Calu3 (cell line): ENCODE results near the gene ZFPL1. TPM values are rescaled to one million over a fixed set of nuclear protein-coding genes. Genes with fewer than 3 reads are reported as not detected.
A peak's percentile ranks its signal among the peaks of the same experiment; 100 is the strongest.

ENCODE experiments used
- BruUV-seq: library from RNA; stranded (reverse); fragments of 400-500 nt; replicated peaks from 2 replicates; lab custom pipeline; 2021; lab: Mats Ljungman, UMichigan
- CTCF ChIA-PET: fragments of 300-600 bp; sonication (Branson Sonifier 250); formaldehyde crosslinking; loops from one replicate; lab custom pipeline; 2022; ENCODE audit warnings: antibody characterized with exemption; lab: Charles Lee
- DNase-seq: peaks from one replicate; pipeline ENCODE4 v3.0.0; 2022
- H3K27ac Mint-ChIP-seq: one replicate; pipeline ENCODE4 v1.8.0; 2022; ENCODE audit warnings: mixed read lengths; ENCODE audit not compliant: unreplicated experiment
- H3K27me3 Mint-ChIP-seq: one replicate; pipeline ENCODE4 v1.8.0; 2022; ENCODE audit warnings: mixed read lengths; ENCODE audit not compliant: unreplicated experiment
- H3K36me3 Mint-ChIP-seq: one replicate; pipeline ENCODE4 v1.8.0; 2022; ENCODE audit warnings: mild to moderate bottlenecking, moderate library complexity, mixed read lengths; ENCODE audit not compliant: insufficient read depth, unreplicated experiment
- H3K4me1 Mint-ChIP-seq: one replicate; pipeline ENCODE4 v1.8.0; 2022; ENCODE audit warnings: mild to moderate bottlenecking, low read depth, mixed read lengths; ENCODE audit not compliant: unreplicated experiment
- H3K4me3 Mint-ChIP-seq: one replicate; pipeline ENCODE4 v1.8.0; 2022; ENCODE audit warnings: mild to moderate bottlenecking, low read depth, moderate library complexity, mixed read lengths; ENCODE audit not compliant: unreplicated experiment
- H3K9me3 Mint-ChIP-seq: one replicate; pipeline ENCODE4 v1.8.0; 2022; ENCODE audit warnings: low read depth, mixed read lengths; ENCODE audit not compliant: unreplicated experiment
- CTCF ChIP-seq: fragments of 200-600 bp; IDR thresholded peaks from one replicate; pipeline ENCODE4 v1.8.0; 2022; ENCODE audit warnings: antibody characterized with exemption; ENCODE audit not compliant: unreplicated experiment
- intact Hi-C: fragments of 100-400 bp; cut with micrococcal nuclease; formaldehyde crosslinking; loops from one replicate; pipeline ENCODE4 v1.10.0; 2022; ENCODE audit not compliant: unreplicated experiment
- total RNA-seq: library from RNA; stranded (reverse); gene quantifications from 2 replicates; pipeline ENCODE4 v1.2.3, GENCODE V29; 2022

ZFPL1 gene
- total RNA-seq, 1 experiment from 2014 or later = 47.6 TPM

DNA sequence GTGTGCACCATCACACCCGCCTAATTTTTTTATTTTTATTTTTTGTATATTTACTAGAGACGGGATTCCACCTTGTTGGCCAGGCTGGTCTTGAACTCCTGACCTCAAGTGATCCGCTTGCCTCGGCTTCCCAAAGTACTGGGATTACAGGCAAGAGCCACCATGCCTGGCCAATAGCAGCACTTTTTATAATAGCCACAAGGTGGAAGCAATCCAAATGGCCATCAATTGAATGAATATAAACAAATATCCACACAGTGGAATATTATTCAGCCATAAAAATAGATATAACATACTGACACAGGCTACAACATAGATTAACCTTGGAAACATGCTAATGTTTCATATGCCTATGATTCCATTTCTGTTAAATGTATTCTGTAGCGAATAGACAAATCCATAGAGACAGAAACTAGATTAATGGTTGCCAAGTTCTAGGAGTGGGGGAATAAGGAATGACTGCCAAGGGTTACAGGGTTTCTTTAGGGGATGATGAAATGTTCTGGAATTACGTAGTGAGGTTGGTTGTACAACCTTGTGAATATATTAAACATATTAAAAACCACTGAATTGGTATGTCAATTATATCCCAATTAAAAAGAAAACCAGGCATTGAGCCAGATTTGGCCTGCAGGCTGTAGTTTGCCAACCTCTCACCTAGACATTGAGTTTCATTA lies 16.8 kb downstream of the ZFPL1 start:
- DNase-seq = no peak
- Mint-ChIP-seq H3K4me1 (peaks cover 5% of the 10 kb centered on the region), H3K27ac (no peak overlapping the region), H3K36me3 (peaks cover 19% of the 10 kb centered on the region), H3K9me3 (no peaks in the 10 kb centered on the region), H3K27me3 (no peaks in the 10 kb centered on the region), H3K4me3 (no peak overlapping the region)
- intact Hi-C loops = no loop called here
- no TSS peak for BruUV-seq
- CTCF ChIA-PET = interaction anchor here (1.7 kb wide), 1 partner anchor 10 kb away, joined by 8 read pairs; no protein-coding TSS in a partner anchor
- TF ChIP-seq CTCF = peak; percentile 40

GRCh38 chr11:65102142-65103095 lies 18.4 kb downstream of the ZFPL1 start:
- DNase-seq = no peak
- Mint-ChIP-seq H3K9me3 (no peaks in the 10 kb centered on the region), H3K36me3 (peaks cover 10% of the 10 kb centered on the region), H3K4me1 (peaks cover 5% of the 10 kb centered on the region), H3K27ac (no peak overlapping the region), H3K27me3 (no peaks in the 10 kb centered on the region), H3K4me3 (no peak overlapping the region)
- BruUV-seq = no TSS peak
- TF ChIP-seq CTCF = no peak
- intact Hi-C loops = no loop called here
- CTCF ChIA-PET = interaction anchor here (1.7 kb wide), 1 partner anchor 8 kb away, joined by 8 read pairs; no protein-coding TSS in a partner anchor

DNA sequence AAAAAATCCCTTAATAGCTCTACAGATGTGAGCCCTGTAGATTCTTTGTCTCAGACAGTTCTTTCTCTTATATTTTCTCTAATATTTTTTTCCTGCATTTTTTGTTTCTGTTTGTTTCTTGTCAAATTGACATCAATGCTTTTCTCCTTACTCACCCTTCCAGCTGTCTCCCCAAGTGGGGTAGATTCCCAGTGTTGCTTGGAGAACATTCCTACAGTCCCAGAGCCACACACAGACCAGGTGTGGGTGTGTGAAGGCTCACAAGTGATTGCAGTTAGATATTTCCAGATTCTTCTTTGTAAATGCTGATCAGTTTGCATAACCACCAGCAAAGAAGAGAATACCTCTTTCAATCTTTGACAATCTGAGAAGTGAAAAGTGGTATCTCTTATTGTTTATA lies 19.5 kb downstream of the ZFPL1 start:
- CTCF ChIA-PET = no interaction called here
- Mint-ChIP-seq H3K9me3 (no peaks in the 10 kb centered on the region), H3K36me3 (peaks cover 10% of the 10 kb centered on the region), H3K27me3 (no peaks in the 10 kb centered on the region), H3K4me3 (no peak overlapping the region), H3K27ac (no peak overlapping the region), H3K4me1 (peaks cover 5% of the 10 kb centered on the region)
- no peak for TF ChIP-seq CTCF
- DNase-seq = no peak
- BruUV-seq = no TSS peak
- intact Hi-C loops = no loop called here

- no peaks in the 10 kb centered on the region for H3K27me3 Mint-ChIP-seq
- no TSS peak for BruUV-seq
- H3K4me3 Mint-ChIP-seq = no peak overlapping the region
- no peak for DNase-seq
- no peaks in the 10 kb centered on the region for H3K9me3 Mint-ChIP-seq
- CTCF ChIA-PET = no interaction called here
- H3K36me3 Mint-ChIP-seq = peaks cover 10% of the 10 kb centered on the region
- H3K4me1 Mint-ChIP-seq = no peaks in the 10 kb centered on the region
- no peak for TF ChIP-seq CTCF
- no peak overlapping the region for H3K27ac Mint-ChIP-seq
- intact Hi-C loops = no loop called here
Observed at GRCh38 chr11:65104628-65105027, 20.6 kb downstream of the ZFPL1 start.
